H7 (cell line): ENCODE data around the gene BCAS1. TPM values are rescaled to one million over a fixed set of nuclear protein-coding genes. Genes with fewer than 3 reads are reported as not detected.

ENCODE experiments used
- DNase-seq: peaks from one replicate; pipeline ENCODE4 v3.0.0; 2012
- H3K27me3 ChIP-seq: 2 replicates; pipeline ENCODE4 v1.6.0; 2011; ENCODE audit warnings: mild to moderate bottlenecking, low read length; ENCODE audit not compliant: control insufficient read depth, insufficient read depth
- H3K36me3 ChIP-seq: replicated peaks from 2 replicates; pipeline ENCODE4 v1.5.1; 2011; ENCODE audit warnings: low read length; ENCODE audit not compliant: control insufficient read depth, insufficient read depth
- H3K4me3 ChIP-seq: 2 replicates; pipeline ENCODE4 v1.5.1; 2011; ENCODE audit warnings: low read depth, mild to moderate bottlenecking, control low read depth, low read length, moderate library complexity; ENCODE audit not compliant: insufficient read depth
- total RNA-seq: library from RNA; depleted of rRNA; stranded (reverse); fragments of >200 nt; shearing (Covaris generic); gene quantifications from 2 replicates; pipeline ENCODE4 v1.2.3, GENCODE V29; 2014

BCAS1 gene
- total RNA-seq, 1 experiment from 2014 or later = 0.07 TPM

DNA sequence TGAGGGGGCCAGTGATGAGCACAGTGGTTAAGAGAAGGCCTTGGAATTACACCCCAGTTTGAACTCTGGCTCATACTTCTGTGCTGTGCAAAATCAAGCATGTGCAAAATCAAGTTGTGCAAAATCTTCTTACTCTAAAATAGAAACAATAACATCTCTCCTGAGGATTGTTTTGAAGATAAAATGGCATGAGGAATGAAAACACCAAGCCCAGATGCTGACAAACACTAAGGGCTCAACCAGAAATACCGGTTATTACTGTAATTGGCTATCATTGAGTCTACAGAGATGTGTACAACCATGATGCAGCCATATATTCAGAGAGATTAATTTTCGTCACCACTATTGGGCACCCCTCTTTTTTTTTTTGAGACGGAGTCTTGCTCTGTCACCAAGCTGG lies 5.9 kb upstream of the BCAS1 start:
- Histone ChIP-seq H3K4me3 (no peak overlapping the region), H3K27me3 (no peaks in the 10 kb centered on the region), H3K36me3 (no peaks in the 10 kb centered on the region)
- DNase-seq = no peak

DNA sequence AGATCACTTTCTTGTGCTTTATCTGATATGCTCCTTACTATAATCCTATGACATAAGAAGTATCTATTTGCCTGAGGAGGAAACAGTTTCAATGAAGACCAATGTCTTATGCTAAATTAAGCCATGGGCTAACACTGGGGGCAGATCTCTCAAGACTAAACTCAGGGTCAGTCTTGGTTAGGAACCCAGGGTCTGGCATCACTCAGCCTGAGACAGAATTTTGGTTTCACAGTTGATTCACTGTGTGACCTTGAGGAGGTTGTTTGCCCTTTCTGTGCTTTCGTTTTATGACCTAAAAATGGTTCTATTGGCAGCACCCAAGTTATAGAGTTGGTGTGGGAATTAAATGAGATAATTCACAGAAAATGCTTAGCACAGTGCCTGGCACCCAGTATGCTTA lies 4.9 kb upstream of the BCAS1 start:
- H3K27me3 ChIP-seq = no peaks in the 10 kb centered on the region
- H3K4me3 ChIP-seq = no peak overlapping the region
- H3K36me3 ChIP-seq = no peaks in the 10 kb centered on the region
- no peak for DNase-seq

DNA sequence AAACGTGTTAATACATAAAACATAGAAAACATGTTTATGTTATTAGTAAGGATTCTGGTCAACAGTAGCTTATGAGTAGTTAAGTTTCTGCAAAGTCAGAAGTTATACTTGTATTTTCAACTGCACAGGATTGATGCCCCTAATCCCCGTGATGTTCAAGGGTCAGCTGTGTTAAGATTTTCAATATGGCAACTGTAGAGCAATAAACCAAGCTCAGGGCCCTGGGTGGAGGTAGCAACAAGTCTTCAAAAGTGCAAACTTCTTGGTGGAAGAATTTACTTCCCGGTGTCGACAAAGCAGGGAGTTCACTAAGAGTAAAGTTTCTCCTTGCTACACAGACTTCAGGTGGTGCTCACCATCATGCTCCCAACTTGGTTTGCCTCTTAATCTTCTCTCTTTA lies 4.1 kb upstream of the BCAS1 start:
- H3K27me3 ChIP-seq = no peaks in the 10 kb centered on the region
- H3K4me3 ChIP-seq = no peak overlapping the region
- H3K36me3 ChIP-seq = no peaks in the 10 kb centered on the region
- no peak for DNase-seq

DNA sequence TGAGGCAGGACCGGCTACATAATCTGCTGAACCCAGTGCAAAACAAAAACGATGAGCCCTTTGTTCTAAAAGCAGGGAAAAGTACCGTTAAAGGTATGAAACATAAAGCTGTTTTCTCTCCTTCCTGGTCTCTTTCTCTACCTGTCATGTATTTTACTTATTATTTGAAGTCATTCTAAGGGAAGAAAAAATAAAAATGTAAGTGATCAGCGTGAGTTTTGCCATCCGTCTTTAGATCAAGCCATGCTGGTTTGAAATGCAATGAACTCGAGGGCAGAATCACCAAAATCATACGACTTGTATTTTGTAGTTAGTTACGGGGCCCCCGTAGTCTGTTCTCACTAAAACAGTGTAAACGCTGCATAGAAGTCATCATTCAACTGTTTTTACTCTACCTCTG lies 2.9 kb upstream of the BCAS1 start:
- Histone ChIP-seq H3K4me3 (no peak overlapping the region), H3K27me3 (no peaks in the 10 kb centered on the region), H3K36me3 (no peaks in the 10 kb centered on the region)
- DNase-seq = no peak

DNA sequence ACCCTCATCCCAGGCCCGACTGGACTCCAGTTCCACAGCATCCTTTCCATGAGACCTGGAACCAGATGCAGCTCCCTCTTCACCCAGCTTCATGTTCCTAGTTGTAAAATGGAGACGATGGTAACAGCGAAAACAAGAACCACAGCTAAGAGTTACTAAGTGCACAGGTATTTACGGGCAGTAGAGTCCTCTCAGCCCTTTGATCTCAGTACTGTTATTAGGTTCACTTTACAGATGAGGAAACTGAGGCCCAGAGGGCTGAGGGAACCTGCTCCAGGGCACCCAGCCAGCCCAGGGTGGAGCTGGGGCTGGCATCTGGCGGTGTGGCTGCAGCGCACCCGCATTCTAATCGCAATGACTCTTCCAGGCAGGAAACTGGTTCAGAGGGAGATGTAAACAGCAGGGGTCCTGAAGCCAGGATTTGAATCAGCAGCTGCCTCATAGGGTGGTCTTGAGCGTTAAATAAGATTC lies 858 bp downstream of the BCAS1 start:
- Histone ChIP-seq H3K27me3 (no peaks in the 10 kb centered on the region), H3K4me3 (no peak overlapping the region), H3K36me3 (no peaks in the 10 kb centered on the region)
- DNase-seq = peak; percentile 29

DNA sequence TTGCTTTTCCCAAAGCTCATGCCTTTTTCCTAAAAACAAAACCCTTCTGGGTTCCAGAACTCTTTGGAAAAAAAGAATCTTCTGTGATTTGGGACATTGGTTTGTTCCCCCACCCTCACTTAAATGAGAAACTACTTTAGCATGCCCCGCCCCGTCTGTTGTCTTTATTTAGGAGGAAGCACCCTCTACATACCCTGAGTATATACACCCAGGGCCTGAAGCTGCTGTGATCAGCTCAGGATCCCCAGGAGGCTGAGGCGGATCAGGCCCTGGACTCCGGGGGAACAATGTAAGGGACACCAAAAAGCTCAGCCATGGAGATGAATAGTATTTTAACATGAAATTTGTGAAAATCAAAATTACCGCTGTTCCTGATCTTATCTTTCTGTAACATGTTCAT lies 1.4 kb downstream of the BCAS1 start:
- no peak overlapping the region for H3K4me3 ChIP-seq
- peak; percentile 39 for DNase-seq
- H3K27me3 ChIP-seq = no peaks in the 10 kb centered on the region
- no peaks in the 10 kb centered on the region for H3K36me3 ChIP-seq

DNA sequence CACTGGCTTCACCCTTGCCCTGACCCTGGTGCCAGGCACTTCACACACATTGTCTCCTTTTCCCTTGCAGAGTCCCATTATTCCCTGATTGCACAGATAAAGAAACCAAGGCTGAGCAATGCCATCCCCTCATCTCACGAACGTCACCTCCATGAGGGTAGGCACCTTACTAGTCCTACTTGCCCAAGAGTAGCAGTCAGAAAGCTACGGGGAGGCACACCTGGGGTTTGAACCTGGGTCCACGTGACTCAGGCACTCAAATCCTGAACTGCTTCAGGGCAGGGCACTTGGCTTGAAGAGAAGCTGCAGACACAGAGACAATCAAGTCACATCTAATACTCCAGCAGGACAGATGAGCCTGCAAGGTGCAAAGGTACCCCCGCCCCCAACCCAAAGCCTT lies 1.9 kb downstream of the BCAS1 start:
- no peaks in the 10 kb centered on the region for H3K36me3 ChIP-seq
- H3K27me3 ChIP-seq = no peaks in the 10 kb centered on the region
- DNase-seq = peak; percentile 10

DNA sequence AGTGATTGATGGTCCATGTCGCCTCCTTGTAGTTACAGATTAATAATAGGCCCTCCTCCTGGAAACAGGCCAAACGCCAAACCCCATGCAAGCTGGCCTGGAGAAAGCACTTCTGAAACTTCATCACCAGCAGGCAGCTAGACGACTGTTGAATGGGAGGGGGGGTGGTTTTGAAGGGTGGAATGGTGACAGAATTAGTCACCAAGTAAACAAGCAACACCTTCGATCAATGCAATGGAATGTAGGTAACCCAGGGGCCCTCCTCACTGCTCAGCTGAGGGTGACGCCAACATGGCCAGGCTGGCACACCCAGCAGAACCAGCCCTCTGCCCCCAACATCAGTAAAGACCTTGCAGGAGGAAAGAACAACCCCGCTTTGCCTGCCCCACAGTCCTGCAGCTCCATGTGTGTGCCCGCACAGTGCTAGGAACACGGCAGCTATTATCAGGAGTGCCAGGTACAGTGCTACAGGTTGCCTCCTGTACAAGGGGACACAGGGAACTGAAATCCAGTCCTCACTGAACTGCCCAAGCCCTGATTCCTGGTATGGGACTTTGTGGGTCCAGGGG lies 2.7 kb downstream of the BCAS1 start:
- H3K36me3 ChIP-seq = no peaks in the 10 kb centered on the region
- DNase-seq = peak; percentile 51
- H3K27me3 ChIP-seq = no peaks in the 10 kb centered on the region
- H3K4me3 ChIP-seq = no peak overlapping the region

More for the DNA sequence above, 1.9 kb downstream of the BCAS1 start:
- H3K4me3 ChIP-seq = no peak overlapping the region

DNA sequence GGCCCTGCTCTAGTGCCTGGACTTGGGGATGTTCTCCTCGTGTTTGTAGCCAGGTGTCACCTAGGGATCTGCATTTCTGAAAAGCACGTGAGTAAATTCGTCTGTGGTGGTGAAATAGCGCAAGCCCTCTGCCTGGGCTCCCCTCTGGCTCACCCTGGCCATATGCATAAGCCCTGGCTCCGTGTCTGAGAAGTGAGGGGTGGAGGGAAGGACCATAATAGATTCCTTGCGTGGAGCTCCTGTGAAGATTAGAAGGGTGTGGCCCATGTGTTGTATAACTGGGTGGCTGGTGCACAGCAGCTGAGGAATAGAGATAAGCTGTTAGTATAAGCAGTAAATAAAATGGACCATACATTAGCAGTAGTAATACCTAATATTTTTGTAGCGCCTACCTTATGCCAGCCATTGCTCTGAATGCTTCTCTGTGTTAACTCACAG lies 4.8 kb downstream of the BCAS1 start:
- Histone ChIP-seq H3K36me3 (no peaks in the 10 kb centered on the region), H3K4me3 (no peak overlapping the region), H3K27me3 (no peaks in the 10 kb centered on the region)
- no peak for DNase-seq

DNA sequence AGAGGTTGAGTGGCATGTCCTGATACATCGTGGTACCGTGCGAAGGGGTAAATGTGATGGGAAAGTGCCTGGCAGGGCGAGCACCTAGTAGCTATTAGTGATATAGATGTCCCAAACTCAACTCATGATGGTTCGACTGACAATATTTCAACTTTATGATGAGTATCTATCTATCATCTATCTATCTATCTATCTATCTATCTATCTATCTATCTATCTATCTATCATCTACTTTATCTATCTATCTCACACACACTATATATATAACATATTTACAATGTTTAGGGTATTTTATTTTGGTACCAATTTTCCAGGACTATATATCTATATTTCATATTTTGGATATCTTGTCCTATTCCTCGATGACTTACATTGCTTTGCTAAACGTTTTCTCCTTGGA lies 5.5 kb downstream of the BCAS1 start:
- H3K36me3 ChIP-seq = no peaks in the 10 kb centered on the region
- H3K27me3 ChIP-seq = no peaks in the 10 kb centered on the region
- H3K4me3 ChIP-seq = no peak overlapping the region
- no peak for DNase-seq

DNA sequence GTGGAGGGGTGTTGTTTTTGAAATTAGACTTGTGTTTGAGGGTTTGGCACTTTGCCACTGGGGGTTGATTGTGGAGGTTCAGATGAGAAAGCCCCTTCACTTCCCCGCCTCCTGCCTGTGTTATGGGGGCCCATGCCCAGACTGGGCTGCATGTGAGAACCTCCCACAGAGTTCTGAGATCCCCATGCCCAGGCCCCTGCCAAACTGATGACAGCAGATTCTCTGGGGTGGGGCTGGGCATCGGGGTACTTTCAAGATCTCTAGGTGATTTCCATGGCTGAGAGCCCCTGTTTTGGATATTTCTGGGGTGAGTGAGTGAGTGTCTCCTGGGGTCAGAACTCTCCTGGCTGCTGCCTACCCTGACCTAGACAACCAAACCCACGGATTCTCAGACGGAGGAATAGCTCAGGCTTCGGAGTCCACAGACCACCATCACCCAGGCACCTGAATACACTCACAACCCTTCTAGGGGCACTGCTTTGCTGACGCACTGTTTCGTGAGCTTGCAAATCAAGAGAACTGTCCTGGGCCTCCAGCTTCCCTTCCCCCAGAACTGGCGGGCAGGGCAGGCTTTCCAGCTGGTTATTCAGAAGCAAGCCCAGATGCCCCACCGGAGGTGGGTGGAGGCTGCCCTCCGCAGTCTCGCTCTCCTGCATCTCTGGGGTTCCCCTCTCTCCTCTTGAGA lies 6.3 kb downstream of the BCAS1 start:
- H3K27me3 ChIP-seq = no peaks in the 10 kb centered on the region
- no peak overlapping the region for H3K4me3 ChIP-seq
- peak; percentile 19 for DNase-seq
- no peaks in the 10 kb centered on the region for H3K36me3 ChIP-seq

DNA sequence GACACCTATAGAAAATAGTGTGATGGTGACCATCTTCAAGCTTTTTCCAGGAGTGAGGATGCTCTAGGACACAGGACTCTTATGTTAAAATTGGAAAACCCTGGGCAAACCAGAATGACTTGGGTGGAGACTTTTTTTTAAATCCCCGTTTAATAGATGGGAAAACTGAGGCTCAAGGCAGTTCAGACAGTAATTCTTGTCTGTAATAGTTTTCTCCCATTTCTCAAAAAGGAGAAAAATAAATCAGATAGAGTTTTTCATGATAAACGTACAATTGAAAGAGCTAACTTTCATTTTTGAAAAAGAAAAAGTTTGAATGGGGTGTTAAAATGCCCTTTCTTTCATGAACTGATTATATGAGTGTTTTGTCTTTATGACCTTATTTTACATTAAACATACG lies 6.8 kb downstream of the BCAS1 start:
- H3K4me3 ChIP-seq = no peak overlapping the region
- H3K36me3 ChIP-seq = no peaks in the 10 kb centered on the region
- no peak for DNase-seq
- no peaks in the 10 kb centered on the region for H3K27me3 ChIP-seq

DNA sequence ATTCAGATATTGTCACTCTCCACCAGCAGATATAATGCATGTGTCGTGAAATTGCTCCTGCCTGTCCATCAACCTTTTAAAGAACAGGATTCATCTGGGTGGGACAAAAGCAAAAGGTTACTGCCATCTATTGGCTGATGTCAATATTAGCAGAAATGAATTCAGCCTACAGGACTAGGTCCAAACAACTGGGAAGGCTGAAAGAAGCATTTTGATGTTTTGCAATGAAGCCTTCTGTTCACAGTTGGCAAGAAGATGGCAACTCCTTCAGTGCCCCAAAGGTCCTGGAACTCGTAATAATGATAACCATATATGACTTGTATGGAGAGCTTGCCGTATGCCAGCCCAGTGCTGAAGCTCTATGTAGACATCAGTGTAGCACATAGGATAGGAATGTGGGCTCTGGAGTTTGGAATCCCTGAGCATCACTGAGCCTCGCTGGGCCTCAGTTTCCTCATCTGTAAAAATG lies 7.5 kb downstream of the BCAS1 start:
- Histone ChIP-seq H3K36me3 (no peaks in the 10 kb centered on the region), H3K4me3 (no peak overlapping the region), H3K27me3 (no peaks in the 10 kb centered on the region)
- peak; percentile 52 for DNase-seq

DNA sequence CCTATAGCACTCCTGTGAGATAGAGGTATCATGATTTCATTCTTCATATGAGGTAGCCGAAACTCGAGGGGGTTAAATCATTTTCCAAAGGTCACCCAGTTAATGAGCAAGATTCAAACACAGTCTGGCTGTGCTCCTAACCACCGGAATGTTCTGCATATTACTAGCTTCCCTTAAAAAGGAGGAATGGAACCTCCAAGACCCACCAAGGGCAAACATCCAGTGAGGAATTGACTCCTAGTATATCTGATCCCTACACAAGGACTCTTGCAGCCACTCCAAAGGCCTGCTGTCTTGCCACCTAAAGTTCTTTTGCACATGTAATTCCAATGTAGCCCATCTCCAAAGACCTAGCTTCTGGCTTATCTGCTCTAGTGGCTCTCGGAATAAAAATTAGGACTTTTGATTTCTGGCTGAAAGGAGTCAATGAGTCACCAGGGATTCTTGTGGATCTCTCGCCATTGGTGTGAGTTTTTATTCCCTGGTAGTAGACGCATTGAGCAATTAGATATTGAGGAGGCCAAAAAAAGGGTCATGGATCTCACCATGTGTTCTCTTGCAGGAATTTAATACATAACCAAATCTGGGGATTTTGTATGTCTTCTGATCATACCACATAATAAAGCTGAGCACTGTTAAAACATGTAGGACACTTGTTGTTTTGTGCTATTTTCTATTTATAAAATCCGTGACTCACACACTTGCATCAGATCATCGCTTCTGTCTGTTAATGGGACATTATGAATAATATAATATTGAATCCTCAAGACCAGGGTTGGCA lies 9.1 kb downstream of the BCAS1 start:
- no peak for DNase-seq
- Histone ChIP-seq H3K36me3 (no peaks in the 10 kb centered on the region), H3K4me3 (no peak overlapping the region), H3K27me3 (no peaks in the 10 kb centered on the region)
